ENCODE data around the gene SPAG9.

The SPAG9 gene

DNA sequence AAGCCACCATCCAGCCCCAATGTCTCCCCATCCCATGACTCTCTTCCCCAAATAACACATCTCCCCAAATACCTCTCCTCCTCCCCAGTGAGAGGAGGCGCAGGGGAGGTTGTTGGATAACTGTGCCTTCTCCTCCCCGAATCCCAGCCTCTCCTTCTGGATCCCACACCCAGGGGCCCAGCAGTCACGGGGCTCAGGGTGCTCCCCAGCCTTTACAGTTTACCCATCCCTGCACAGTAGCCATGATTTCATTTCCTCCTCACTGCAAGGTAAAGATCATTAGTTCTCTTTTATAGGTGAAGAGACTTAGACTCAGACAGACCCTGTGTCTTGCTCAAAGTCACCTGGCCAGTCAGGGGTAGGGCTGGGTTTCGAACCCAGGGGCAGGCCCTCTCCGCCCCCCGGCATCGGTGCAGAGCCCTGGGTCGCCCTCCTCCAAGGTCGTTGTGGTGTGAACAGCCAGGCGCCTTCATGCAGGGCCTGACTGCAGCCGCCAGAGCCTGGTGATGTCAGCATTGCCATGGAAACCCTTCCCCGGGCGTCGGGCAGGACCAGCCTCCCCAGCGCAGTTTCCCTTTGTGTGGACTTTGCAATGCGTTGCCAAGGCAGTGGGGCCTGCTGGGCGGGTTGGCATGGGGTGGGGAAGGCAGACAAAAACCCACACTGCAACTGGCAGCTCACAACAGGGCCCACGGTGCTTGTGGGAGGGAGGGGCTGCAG, 201.2 kb downstream of the SPAG9 start:
- H3K4me3 ChIP-seq (ENCODE audit: low read depth, low read length), result no peak overlapping the region
- TF ChIP-seq, protein P1, sequence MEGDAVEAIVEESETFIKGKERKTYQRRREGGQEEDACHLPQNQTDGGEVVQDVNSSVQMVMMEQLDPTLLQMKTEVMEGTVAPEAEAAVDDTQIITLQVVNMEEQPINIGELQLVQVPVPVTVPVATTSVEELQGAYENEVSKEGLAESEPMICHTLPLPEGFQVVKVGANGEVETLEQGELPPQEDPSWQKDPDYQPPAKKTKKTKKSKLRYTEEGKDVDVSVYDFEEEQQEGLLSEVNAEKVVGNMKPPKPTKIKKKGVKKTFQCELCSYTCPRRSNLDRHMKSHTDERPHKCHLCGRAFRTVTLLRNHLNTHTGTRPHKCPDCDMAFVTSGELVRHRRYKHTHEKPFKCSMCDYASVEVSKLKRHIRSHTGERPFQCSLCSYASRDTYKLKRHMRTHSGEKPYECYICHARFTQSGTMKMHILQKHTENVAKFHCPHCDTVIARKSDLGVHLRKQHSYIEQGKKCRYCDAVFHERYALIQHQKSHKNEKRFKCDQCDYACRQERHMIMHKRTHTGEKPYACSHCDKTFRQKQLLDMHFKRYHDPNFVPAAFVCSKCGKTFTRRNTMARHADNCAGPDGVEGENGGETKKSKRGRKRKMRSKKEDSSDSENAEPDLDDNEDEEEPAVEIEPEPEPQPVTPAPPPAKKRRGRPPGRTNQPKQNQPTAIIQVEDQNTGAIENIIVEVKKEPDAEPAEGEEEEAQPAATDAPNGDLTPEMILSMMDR (IDR thresholded peaks at IDR 0.05; ENCODE audit: low read depth, low read length, missing control alignments), result no peak
- no peak for DNase-seq (ENCODE audit: low read depth)

DNA sequence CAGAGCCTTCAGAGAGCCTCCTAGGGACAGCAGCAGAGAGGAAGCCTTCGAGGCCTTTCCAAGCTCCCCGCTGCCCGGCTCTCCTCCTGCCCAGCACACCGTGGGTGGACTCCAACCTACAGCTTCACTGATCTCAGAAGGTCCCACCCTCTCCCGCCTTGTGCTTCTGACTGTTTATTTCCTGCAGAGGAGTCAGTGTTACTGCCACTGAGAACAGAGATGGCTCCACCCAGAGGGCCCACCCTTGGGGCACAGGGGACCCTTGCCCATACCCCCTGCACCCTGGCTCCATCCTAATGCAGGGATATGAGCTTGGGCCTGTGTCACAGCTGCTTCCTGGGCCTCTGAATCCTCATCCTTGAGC, 201.8 kb downstream of the SPAG9 start:
- no peak overlapping the region for H3K4me3 ChIP-seq (ENCODE audit: low read depth, low read length)
- DNase-seq (ENCODE audit: low read depth), result no peak
- TF ChIP-seq, protein P1 (IDR thresholded peaks at IDR 0.05; ENCODE audit: low read depth, low read length, missing control alignments), result no peak

DNA sequence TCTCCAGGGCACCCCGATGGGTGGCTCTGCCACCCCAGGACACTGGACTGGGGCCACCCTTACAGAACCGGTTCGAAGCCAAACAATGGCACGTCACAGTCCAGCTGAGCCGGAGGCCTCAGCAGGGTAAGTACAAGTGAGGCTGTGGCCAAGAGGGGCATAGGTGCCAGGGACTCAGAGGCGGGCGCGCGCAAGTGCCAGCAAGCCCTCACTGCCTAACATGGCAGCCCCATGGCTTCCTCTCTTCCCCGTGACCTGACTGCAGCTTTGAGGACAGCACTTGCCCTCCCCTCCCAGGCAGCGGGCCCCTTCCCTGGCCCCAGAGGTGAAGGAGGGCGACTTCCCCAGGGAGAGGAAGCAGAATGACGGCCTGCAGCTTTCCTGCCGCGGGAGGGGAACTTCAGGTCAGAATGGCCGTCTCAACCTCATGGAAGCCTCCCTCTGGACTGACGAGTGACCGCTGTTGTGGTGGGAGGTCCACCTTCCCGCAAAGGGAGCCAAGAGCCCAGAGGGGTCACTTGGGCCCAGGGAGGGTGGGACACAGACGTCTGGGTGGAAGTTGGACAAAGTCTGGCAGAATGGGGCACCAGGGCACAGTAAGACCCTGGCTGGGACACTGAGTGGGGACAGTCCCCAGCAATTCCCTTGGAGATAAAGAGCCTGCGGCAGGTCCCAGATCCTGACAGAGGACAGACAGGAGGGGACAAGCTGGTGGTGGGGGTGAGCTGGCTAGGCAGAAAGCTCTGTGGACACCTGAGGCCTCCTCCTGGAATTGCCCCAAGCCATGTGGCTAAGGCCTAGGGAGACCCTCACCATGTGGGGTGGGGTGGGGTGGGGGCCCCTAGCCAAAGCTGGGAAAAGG, 202.4 kb downstream of the SPAG9 start:
- TF ChIP-seq, protein P1 (IDR thresholded peaks at IDR 0.05; ENCODE audit: low read depth, low read length, missing control alignments), result no peak
- no peak overlapping the region for H3K4me3 ChIP-seq (ENCODE audit: low read depth, low read length)
- no peak for DNase-seq (ENCODE audit: low read depth)

DNA sequence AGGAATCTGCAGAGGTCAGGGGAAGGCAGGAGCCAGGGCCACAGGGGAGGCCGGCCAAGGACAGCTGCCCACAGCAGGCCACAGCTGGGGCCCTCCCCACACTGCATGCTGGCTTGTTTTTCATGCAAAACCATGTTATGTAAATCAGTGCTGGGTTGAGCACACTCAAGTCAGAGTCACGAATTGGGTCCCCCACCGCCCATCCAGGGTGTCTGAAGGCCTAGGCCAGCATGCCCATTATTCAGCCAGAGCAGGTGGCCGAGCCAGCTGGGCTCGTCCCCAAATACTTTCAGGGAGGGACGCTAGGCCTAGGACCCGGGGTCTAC, 203.3 kb downstream of the SPAG9 start:
- TF ChIP-seq, protein P1 (IDR thresholded peaks at IDR 0.05; ENCODE audit: low read depth, low read length, missing control alignments), result no peak

DNA sequence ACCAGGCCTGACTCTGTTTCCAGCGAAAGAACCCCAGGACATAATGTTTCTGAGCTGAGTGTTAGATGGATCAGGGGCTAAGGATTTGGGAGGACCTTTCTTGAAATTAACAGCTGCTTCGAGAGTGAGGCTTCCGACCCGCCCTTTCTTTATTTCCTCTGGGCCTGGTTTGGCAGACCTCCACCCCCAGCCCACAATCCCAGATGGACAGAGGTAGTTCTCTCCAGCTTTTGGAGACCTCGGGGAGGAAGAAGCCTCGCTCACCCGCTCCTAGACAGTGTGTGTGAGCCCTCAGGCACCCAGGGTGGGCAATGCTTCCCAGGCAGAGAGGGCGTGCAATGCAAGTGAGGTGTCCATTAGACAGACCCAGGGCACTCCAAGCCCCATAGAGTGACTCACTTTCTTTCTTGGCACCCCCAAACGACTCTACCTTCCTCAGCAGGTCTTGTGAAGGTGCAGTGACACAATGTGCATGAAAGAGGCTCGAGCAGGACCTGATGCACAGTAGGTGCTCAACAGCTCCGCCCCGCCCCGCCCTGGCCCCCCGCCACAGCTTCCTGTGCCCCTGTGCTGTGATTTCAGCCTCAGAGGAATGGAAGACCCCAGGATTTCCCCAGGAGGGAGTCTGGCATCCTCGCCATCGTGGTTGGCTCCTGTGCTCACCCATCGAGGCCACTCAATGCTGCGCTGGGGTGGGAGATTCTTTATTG, 203.8 kb downstream of the SPAG9 start:
- no peak for DNase-seq (ENCODE audit: low read depth)
- H3K4me3 ChIP-seq (ENCODE audit: low read depth, low read length), result no peak overlapping the region
- TF ChIP-seq, protein P1 (IDR thresholded peaks at IDR 0.05; ENCODE audit: low read depth, low read length, missing control alignments), result no peak

More for the DNA sequence above, 203.3 kb downstream of the SPAG9 start:
- no peak overlapping the region for H3K4me3 ChIP-seq (ENCODE audit: low read depth, low read length)
- DNase-seq (ENCODE audit: low read depth), result no peak

DNA sequence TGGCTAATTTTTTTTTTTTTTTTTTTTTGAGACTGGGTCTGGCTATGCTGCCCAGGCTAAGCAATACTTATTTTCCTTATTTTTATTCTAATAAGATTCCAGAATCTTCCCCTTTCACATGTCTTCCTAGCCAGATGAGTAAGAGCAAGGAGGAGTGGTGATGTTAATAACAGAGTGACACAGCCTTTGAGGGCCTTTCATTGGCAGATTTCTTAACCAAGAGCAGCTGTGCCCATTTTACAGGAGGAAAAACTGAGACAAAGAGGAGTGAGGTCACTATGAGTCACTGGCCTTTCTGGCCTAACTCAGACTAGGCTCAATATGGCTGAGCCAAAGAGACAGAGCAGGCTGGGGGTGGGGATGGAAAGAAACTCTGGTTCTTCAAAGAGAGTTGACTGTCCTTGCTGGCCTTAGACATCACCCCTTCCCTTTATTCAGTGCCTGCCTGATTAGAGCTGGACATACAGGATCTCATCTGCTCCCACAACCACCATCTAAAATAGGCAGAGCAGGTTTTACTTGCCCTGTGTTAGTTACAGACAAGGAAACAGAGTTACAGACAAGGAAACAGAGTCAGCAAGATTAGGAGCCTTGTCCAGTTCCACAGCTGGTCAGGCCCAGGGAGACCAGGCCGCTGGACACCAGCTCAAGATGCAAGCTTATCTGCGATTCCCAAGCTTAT, 204.5 kb downstream of the SPAG9 start:
- no peak overlapping the region for H3K4me3 ChIP-seq (ENCODE audit: low read depth, low read length)
- DNase-seq (ENCODE audit: low read depth), result no peak
- TF ChIP-seq, protein P1 (IDR thresholded peaks at IDR 0.05; ENCODE audit: low read depth, low read length, missing control alignments), result no peak

All from GM12864 (cell line).